Endothelial cell of umbilical vein (primary cell): ENCODE results near the gene TRIM14.

Experiments used
- CTCF ChIP-seq, 2 donors: IDR thresholded peaks; 1 replicate in 1 of 2; 2 replicates in 1 of 2; pipeline ENCODE4 v1.5.1; 2011; ENCODE audit warnings: low read length in 2 of 2, mild to moderate bottlenecking in 2 of 2, moderate library complexity in 2 of 2, control low read depth in 1 of 2, inconsistent platforms in 1 of 2, low read depth in 1 of 2; ENCODE audit not compliant: insufficient read depth in 1 of 2; ENCODE audit errors: extremely low read depth in 1 of 2
- EZH2 ChIP-seq: IDR thresholded peaks from 2 replicates; pipeline ENCODE4 v1.6.1; 2012; ENCODE audit warnings: borderline replicate concordance, low read depth, mild to moderate bottlenecking, moderate library complexity, low read length, inconsistent platforms; ENCODE audit not compliant: severe bottlenecking
- MAX ChIP-seq: IDR thresholded peaks from 2 replicates; pipeline ENCODE4 v1.6.1; 2011; ENCODE audit not compliant: insufficient read depth, insufficient read length
- POLR2A ChIP-seq: IDR thresholded peaks from 2 replicates; pipeline ENCODE4 v1.6.1; 2012; ENCODE audit warnings: low read depth, mild to moderate bottlenecking, control low read depth, low read length
- POLR2AphosphoS5 ChIP-seq: IDR thresholded peaks from 2 replicates; pipeline ENCODE4 v1.6.1; 2012; ENCODE audit warnings: low read depth, mild to moderate bottlenecking, control low read depth, low read length, moderate library complexity; ENCODE audit not compliant: insufficient read depth

- no peak for TF ChIP-seq POLR2A
- no peak for TF ChIP-seq CTCF (IDR thresholded peaks at IDR 0.05; ENCODE audit: extremely low read depth in 1 of 2, insufficient read depth in 1 of 2, low read depth in 1 of 2, low read length in 2 of 2)
- TF ChIP-seq MAX: no peak
- TF ChIP-seq POLR2AphosphoS5: no peak
- no peak for TF ChIP-seq EZH2
Observed at GRCh38 chr9:98135938-98136337, 16.9 kb upstream of the TRIM14 start.
